Myocyte (in vitro differentiated cells): ENCODE data around the gene SSX2IP. TPM values are rescaled to one million over a fixed set of nuclear protein-coding genes. Genes with fewer than 3 reads are reported as not detected.
"Not testable (repeated sequence)": the region's sequence is repeated elsewhere in the genome, so short reads cannot be mapped to it uniquely, and the experiment has no call there.

Experiments
- DNase-seq: peaks from one replicate; pipeline ENCODE4 v3.0.0-alpha.2; 2012; ENCODE audit warnings: low read depth
- total RNA-seq: library from RNA; depleted of rRNA; stranded (reverse); fragments of >200 nt; gene quantifications from 2 replicates; pipeline ENCODE4 v1.2.3, GENCODE V29; 2014

Gene SSX2IP
- total RNA-seq, 1 donor from 2014 or later: 62.4 TPM

DNA sequence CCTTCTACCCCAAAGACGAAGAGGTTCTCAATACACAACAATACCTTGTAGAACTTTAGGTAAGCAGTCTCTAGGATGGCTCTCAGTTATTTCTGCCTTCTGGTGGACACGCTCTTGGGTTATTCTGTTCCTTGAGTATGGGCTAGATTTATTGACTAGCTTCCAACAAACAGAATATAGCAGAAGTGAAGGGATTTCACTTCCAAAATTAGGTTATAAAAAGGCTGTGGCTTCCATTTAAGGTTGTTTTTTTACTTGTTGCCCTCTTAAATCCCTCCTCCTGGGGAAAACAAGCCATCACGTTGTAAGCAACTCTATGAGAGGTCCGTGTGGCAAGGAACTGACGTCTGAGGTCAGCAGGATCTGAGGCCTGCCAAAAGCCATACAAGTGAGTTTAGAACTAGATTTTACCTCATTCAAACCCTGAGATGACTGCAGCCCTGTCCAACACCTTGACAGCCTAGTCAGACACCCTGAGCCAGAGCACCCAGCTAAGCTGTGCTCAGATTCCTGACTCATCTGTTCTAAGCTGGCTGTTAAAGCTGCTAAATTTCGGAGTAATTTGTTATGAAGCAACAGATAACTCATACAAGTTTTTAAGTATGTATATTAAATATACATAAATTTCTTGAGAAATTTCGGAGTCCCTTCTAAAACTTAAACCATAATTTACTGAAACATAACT lies 12.7 kb downstream of the SSX2IP start:
- DNase-seq: no peak

GRCh38 chr1:84675631-84676030 lies 14.6 kb downstream of the SSX2IP start:
- no peak for DNase-seq

DNA sequence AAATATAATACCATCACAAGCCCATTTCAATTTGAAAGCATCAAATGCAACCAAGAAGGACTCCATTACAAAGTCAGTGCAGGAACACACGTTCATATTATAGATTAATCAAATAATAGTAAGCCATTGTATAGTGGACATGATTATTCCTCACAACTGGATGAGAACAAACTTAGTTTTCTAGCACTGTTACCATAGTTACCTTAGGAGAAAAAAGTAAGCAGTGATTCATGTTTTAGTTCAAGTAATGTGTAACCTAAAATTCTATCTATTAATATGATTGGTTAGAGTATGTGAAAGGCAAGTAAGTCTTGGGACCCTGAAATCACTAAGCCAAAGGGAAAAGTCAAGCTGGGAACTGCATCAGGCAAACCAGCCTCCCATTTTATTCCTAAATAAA lies 15.2 kb downstream of the SSX2IP start:
- DNase-seq: no peak

GRCh38 chr1:84674705-84675104 lies 15.6 kb downstream of the SSX2IP start:
- no peak for DNase-seq

- no peak for DNase-seq
These were observed 16.2 kb downstream of the SSX2IP start for GRCh38 chr1:84674021-84674420.

DNA sequence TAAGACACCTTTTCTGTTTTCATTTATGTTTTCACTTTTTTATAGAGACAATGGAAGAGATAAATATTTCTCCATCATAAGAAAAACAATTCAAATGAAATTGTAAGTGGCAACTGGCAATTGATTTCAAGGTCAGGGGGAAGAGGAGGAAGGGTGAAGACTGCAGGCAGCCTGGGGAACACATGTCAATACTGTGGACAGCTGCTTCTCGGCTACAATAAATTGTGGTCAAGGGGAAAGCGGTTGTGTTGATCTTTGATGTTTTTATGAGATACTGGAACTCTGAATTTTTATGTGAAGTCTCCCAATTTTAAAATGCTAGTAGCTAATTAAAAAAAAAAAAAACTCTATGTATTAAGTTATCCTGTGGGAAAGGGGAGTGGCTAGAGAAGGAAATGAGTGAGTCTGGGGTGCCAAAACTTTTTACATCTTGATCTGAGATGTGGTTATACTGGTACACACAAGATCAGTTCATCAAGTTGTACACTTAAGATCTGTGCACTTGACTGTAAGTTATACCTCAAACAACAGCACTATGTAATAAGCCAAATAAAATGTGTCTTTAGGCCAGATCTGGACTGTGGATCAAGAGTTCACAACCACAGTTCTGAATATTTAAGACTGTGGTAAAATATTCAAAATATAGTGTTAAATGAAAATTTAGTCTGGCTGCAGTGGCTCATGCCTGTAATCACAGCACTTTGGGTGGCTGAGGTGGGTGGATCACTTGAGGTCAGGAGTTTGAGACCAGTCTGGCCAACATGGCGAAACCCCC lies 18.0 kb downstream of the SSX2IP start:
- peak; percentile 74 for DNase-seq

DNA sequence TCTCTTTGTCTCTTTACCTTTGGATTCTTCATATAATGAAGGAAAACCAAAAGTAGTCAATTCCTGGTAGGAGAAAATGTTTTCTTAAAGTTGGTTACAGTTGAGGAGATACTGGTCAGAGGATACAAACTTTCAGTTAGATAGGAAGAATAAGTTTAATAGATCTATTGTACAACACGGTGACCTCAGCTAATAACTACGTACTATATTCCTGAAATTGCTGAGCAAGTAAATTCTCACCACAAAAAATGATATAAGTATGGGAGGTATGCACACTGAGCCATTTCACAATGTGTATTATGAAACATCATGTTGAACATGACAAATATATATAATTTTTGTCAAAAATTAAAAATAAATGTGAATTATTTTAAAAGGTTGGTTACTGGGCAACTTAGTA lies 20.4 kb downstream of the SSX2IP start:
- no peak for DNase-seq

DNA sequence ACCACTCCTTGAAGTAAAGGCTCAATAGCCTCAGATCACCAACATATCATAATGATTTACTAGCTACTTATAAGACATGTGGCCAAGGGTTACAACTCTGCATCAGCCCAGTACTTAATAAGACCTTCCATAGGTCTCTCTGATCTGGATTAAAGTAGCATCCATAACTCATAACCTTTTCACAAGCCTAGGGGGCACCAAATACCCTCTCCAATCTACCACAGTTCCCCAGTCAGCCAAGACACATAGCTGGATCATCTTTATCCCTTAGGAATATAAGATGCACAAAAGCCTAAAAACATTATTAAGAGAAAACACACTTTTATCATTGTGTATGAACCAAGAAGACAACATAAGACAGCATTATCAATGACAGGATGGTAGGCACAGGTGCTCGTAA lies 22.1 kb downstream of the SSX2IP start:
- DNase-seq: peak; percentile 34

GRCh38 chr1:84665703-84666317 lies 24.5 kb downstream of the SSX2IP start:
- no peak for DNase-seq

- peak; percentile 19 for DNase-seq
These were observed 37.1 kb downstream of the SSX2IP start for GRCh38 chr1:84653130-84653677.

DNA sequence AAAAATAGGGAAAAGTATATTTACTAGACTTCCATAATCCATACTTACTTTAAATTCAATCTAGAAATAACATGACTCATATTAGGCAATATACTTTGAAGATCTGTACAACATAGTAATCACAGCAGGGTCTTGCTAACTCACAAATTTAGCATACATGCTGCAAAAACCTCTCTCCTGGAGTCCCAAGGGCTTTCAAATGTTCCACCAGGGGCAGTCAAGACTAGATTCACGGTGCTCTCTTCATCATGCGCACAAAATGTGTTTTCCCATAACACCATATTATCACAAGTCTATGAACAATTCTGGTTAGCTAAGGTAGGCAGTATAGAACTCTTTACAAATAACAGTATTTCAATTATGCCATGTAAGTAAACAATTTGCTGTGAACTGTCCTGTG lies 45.8 kb downstream of the SSX2IP start:
- no peak for DNase-seq

GRCh38 chr1:84643183-84643582 lies 47.1 kb downstream of the SSX2IP start:
- no peak for DNase-seq

DNA sequence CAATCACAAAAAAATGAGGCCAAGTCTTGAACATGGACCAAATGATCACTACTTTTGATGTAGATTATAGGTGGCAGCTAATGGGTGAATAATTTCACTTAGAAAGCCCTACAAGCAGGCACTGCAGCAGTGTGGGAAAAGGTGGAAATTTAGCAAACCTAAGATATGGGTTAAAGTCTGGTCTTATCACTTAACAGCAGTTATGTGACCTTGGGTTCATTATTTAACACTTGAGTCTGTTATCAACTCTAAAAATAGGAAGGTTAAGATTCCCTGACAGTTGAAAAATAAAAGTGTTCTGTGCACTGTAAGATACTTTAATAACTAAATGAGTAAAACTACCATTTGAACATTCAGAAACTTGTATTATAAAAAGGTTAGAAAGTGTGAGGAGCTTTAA lies 47.5 kb downstream of the SSX2IP start:
- DNase-seq: no peak

DNA sequence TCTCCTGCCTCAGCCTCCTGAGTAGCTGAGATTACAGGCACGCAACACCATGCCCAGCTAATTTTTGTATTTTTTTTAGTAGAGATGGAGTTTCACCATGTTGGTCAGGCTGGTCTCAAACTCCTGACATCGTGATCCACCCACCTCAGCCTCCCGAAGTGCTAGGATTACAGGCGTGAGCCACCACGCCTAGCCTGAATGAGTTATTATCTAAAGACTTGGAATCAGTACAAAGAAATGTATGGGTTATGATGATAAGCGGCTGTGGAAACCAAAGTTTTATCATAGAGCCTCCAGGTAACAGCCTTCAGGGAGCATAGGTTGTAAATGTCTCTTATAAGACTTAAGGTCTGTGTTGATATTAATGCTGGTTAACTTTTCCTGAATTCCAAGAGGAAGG lies 50.5 kb downstream of the SSX2IP start:
- DNase-seq: not testable (repeated sequence)

GRCh38 chr1:84635429-84635828 lies 54.8 kb downstream of the SSX2IP start:
- no peak for DNase-seq

- DNase-seq: no peak
These were observed 55.6 kb downstream of the SSX2IP start for GRCh38 chr1:84634536-84635205.

- DNase-seq: peak; percentile 40
These were observed 57.4 kb downstream of the SSX2IP start for GRCh38 chr1:84632673-84633434.

- peak; percentile 29 for DNase-seq
These were observed 58.1 kb downstream of the SSX2IP start for GRCh38 chr1:84632137-84632536.

DNA sequence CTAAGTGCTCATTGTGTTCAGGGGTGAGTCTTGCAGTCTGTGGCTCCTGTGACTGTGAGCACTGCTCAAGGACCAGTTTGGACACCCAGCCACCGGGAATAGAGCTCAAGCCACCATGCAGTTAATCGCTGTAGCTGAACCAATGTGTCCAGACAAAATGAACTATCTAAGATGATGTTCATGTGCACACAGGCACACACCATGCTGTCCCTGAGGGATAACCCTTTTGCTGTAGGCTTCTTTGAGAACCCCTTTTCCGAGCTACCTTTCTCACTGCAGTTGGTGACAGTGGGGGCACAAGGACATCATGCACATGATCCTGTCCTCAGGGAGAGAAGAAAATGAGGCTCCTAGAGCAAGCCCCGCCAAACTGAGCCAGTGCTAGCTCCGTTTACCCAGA lies 65.4 kb downstream of the SSX2IP start:
- no peak for DNase-seq

DNA sequence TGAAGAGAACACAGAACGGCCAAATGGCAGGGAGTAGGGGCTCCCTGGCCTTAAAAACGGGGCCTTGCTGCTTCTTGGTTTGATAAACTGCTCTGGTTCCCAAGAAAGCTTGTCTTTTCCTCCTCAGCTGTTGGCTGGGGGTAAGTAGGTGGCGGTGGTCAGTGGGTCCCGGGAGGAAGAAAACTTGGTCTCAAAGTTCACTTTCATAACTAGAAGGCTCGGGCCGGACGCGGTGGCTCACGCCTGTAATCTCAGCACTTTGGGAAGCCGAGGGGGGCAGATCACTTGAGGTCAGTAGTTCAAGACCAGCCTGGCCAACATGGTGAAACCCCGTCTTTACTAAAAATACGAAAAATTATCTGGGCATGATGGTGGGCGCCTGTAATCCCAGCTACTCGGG lies 68.7 kb downstream of the SSX2IP start:
- no peak for DNase-seq
